Measurements from ENCODE around the gene AMBRA1.

DNA sequence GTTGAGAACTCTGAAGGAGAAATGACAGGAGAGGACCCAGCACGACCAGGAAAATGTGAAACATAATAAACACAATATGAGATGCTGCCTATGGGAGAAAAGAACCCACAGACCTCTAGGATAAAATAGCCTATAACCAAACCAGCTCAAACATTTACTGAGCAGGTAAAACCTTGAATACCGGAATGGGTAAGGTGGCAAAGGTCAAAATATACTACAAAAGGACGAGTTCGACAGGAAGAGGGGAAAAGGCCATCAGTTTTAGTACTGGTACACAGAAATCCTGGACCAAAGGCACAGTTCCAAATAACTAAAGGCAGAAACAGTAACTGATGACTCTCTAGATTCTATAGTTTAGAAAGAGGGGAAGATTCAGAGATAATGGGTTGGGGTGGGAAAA is 96.3 kb downstream of the AMBRA1 start:
- TF ChIP-seq, protein P1, sequence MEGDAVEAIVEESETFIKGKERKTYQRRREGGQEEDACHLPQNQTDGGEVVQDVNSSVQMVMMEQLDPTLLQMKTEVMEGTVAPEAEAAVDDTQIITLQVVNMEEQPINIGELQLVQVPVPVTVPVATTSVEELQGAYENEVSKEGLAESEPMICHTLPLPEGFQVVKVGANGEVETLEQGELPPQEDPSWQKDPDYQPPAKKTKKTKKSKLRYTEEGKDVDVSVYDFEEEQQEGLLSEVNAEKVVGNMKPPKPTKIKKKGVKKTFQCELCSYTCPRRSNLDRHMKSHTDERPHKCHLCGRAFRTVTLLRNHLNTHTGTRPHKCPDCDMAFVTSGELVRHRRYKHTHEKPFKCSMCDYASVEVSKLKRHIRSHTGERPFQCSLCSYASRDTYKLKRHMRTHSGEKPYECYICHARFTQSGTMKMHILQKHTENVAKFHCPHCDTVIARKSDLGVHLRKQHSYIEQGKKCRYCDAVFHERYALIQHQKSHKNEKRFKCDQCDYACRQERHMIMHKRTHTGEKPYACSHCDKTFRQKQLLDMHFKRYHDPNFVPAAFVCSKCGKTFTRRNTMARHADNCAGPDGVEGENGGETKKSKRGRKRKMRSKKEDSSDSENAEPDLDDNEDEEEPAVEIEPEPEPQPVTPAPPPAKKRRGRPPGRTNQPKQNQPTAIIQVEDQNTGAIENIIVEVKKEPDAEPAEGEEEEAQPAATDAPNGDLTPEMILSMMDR (IDR thresholded peaks at IDR 0.05; ENCODE audit: insufficient read depth, low read depth, low read length) = no peak
- no peak for TF ChIP-seq EZH2 (IDR thresholded peaks at IDR 0.05; ENCODE audit: insufficient read depth, low read length)
